ENCODE measurements around the gene STARD8.

The STARD8 gene

GRCh38 chrX:68632491-68632890 lies 15.0 kb upstream of the STARD8 start:
- H3K4me3 ChIP-seq (replicated peaks in 1 of 2; ENCODE audit: low read depth in 2 of 2, low read length in 2 of 2) = no peak overlapping the region
- DNase-seq (ENCODE audit: low read depth in 2 of 2) = no peak
- TF ChIP-seq CTCF (IDR thresholded peaks at IDR 0.05; ENCODE audit: low read depth, low read length) = no peak

GRCh38 chrX:68633981-68634380 lies 13.5 kb upstream of the STARD8 start:
- no peak for TF ChIP-seq CTCF (IDR thresholded peaks at IDR 0.05; ENCODE audit: low read depth, low read length)
- DNase-seq (ENCODE audit: low read depth in 2 of 2) = no peak
- no peak overlapping the region for H3K4me3 ChIP-seq (replicated peaks in 1 of 2; ENCODE audit: low read depth in 2 of 2, low read length in 2 of 2)

DNA sequence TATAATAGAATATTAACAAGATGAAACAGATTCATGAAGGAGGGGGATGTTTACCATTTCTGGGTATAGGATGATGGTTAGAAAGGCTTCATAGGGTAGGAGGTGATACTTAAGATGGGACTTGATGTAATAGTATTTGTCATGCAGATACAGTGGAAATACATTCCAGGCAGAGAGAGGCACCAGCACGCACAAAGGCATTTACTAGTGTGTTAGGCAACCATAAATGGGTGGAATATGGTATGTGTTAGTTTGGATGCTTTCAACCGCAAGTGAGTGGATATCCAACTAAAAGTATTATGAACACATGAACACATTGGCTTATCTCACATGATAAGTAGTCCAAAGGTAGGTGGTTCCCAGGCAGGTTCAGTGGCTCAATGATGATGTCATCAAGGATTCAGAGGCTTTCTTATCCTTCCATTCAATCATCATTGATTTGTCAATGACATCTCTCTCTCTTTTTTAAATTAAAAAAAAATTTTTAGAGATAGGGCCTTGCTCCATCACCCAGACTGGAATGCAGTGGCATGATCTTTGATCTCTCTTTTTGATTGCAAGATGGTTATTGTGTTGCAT lies 12.7 kb upstream of the STARD8 start:
- no peak for DNase-seq (ENCODE audit: low read depth in 2 of 2)
- no peak overlapping the region for H3K4me3 ChIP-seq (replicated peaks in 1 of 2; ENCODE audit: low read depth in 2 of 2, low read length in 2 of 2)
- TF ChIP-seq CTCF (IDR thresholded peaks at IDR 0.05; ENCODE audit: low read depth, low read length) = no peak

GRCh38 chrX:68640661-68641060 lies 6.8 kb upstream of the STARD8 start:
- no peak for TF ChIP-seq CTCF (IDR thresholded peaks at IDR 0.05; ENCODE audit: low read depth, low read length)
- no peak overlapping the region for H3K4me3 ChIP-seq (replicated peaks in 1 of 2; ENCODE audit: low read depth in 2 of 2, low read length in 2 of 2)
- no peak for DNase-seq (ENCODE audit: low read depth in 2 of 2)

DNA sequence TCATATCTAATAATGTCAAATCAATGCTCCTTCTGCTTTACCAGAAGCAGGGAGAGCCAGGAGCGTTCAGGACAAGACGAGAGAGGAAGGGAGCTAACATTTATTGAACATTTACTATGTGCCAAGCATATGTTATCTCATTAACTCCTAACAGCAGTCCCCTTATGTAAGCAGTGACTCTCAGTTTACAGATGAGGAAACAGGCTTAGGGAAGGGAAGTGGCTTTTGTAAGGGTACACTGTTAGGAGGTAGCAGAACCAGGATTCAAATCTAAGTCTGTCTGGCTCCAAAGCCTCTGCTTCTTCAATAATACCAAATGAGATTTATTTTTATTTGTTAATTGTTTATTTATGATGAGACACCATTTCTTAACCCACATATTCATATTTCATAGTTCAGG lies 2.6 kb upstream of the STARD8 start:
- DNase-seq (ENCODE audit: low read depth in 2 of 2) = no peak
- TF ChIP-seq CTCF (IDR thresholded peaks at IDR 0.05; ENCODE audit: low read depth, low read length) = no peak
- no peak overlapping the region for H3K4me3 ChIP-seq (replicated peaks in 1 of 2; ENCODE audit: low read depth in 2 of 2, low read length in 2 of 2)

DNA sequence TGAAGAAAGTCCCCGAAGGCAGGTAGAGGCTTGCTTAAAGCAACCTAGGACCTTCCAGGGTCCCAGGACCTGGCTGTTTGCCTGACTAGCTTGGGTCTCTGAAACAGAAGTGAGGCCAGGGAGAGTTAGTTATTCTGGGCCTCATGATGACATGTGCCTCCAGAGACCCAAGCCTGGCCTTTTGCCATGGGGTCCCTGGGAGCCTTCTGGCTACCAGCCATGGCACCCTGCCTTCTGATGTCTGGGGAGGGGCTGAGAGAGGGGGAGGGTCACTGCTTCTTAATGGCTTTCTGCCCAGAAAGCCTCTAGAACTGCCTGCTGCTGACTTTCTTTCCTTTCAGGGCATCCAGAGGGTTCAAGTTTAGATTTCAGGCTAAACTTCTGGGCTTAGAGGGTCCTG lies 1.0 kb upstream of the STARD8 start:
- no peak for TF ChIP-seq CTCF (IDR thresholded peaks at IDR 0.05; ENCODE audit: low read depth, low read length)
- DNase-seq (ENCODE audit: low read depth in 2 of 2) = peak in 1 of 2 donors; percentile 25
- H3K4me3 ChIP-seq (replicated peaks in 1 of 2; ENCODE audit: low read depth in 2 of 2, low read length in 2 of 2) = no peak overlapping the region

DNA sequence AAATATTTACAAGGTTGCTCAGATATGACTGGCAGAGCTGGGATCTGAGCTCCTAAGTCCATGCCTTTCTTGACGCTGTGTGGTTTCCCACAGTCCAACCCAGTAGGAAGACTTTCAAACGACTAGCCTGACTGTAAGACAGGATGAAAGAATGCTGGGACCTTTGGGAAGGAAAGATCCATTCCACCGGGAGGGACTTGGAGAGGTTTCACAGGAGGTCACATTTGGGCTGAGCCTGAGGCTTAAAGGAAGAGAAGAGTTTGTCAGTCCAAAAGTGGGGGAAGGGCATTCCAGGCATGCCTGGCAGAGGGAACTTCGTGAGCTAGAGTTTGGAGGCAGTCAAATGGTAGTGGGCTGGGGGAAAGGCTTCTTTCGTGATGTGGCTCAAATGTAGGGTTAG lies 1.5 kb downstream of the STARD8 start:
- no peak overlapping the region for H3K4me3 ChIP-seq (replicated peaks in 1 of 2; ENCODE audit: low read depth in 2 of 2, low read length in 2 of 2)
- TF ChIP-seq CTCF (IDR thresholded peaks at IDR 0.05; ENCODE audit: low read depth, low read length) = no peak
- peak in 1 of 2 donors; percentile 34 for DNase-seq (ENCODE audit: low read depth in 2 of 2)

Measured in cardiac fibroblast (primary cell).